GM12878 (cell line): Measurements from ENCODE around the gene DGKE.

Source experiments
- EZH2 ChIP-seq: IDR thresholded peaks from 2 replicates; pipeline ENCODE4 v1.6.1; 2012; ENCODE audit warnings: low read depth, mild to moderate bottlenecking, control low read depth, inconsistent platforms, low read length, borderline replicate concordance; ENCODE audit not compliant: control insufficient read depth
- FOS ChIP-seq: IDR thresholded peaks from 3 replicates; pipeline ENCODE4 v1.6.1; 2011; ENCODE audit warnings: borderline replicate concordance; ENCODE audit not compliant: insufficient read length; ENCODE audit errors: extremely low read depth
- HDAC6 ChIP-seq: fragments of 200-600 bp; sonication (generic); IDR thresholded peaks from one replicate; pipeline ENCODE4 v1.8.0; 2017; ENCODE audit warnings: antibody characterized with exemption; ENCODE audit not compliant: unreplicated experiment
- NKRF ChIP-seq: fragments of 450-650 bp; conservative IDR thresholded peaks from 2 replicates; pipeline ENCODE4 v1.6.1; 2017; ENCODE audit warnings: mild to moderate bottlenecking, moderate library complexity
- NRF1 ChIP-seq: conservative IDR thresholded peaks from 2 replicates; pipeline ENCODE4 v1.6.1; 2011; ENCODE audit warnings: mild to moderate bottlenecking, low read depth, low read length, improper control_type of control experiment
- RAD21 ChIP-seq: IDR thresholded peaks from 2 replicates; pipeline ENCODE4 v1.6.1; 2011; ENCODE audit warnings: mild to moderate bottlenecking, low read depth, low read length, moderate library complexity; ENCODE audit not compliant: insufficient read depth

- TF ChIP-seq FOS (no peak), HDAC6 (no peak), NKRF (no peak), EZH2 (no peak), NRF1 (no peak), RAD21 (no peak)
These were observed 27.9 kb downstream of the DGKE start for GRCh38 chr17:56861899-56862298.
